T-cell (primary cell): ENCODE results near the gene ORMDL1. TPM values are rescaled to one million over a fixed set of nuclear protein-coding genes. Genes with fewer than 3 reads are reported as not detected.

ENCODE experiments used
- ATAC-seq, 4 experiments: fragments of 200-7000 bp in 3 of 4; fragments of 150-1000 bp in 1 of 4; cut with Tn5 transposase; replicated peaks in 1 of 4; 1 replicate in 3 of 4; 2 replicates in 1 of 4; pipeline ENCODE4 v1.10.0; 2021; ENCODE audit warnings: moderate library complexity in 3 of 4, mild to moderate bottlenecking in 2 of 4, moderate number of reproducible peaks in 1 of 4
- CTCF ChIA-PET, 2 donors: fragments of 300-600 bp; sonication (Branson Sonifier 250); formaldehyde crosslinking; loops; one replicate each; lab custom pipeline; 2022; ENCODE audit warnings: antibody characterized with exemption in 2 of 2; lab: Charles Lee
- POLR2A ChIA-PET, 2 donors: fragments of 300-600 bp; sonication (Branson Sonifier 250); formaldehyde crosslinking; loops; one replicate each; lab custom pipeline; 2022; ENCODE audit warnings: antibody characterized with exemption in 2 of 2; lab: Charles Lee
- DNase-seq, 35 experiments: peaks; one replicate each; pipeline versions ENCODE4 v3.0.0 to v3.0.0-alpha.2; 2013 to 2023
- H3K27ac ChIP-seq: one replicate; pipeline ENCODE4 v1.5.1; 2013; ENCODE audit warnings: low read length
- H3K27me3 ChIP-seq, 2 experiments: replicated peaks in 1 of 2; 1 replicate in 1 of 2; 2 replicates in 1 of 2; pipeline versions ENCODE4 v1.6.1 to v1.7.0; 2013; ENCODE audit warnings: low read length in 1 of 2, mixed read lengths in 1 of 2; ENCODE audit not compliant: control insufficient read depth in 2 of 2, insufficient read depth in 2 of 2; ENCODE audit errors: extremely low read depth in 1 of 2
- H3K36me3 ChIP-seq, 2 donors: 1 replicate in 1 of 2; 2 replicates in 1 of 2; pipeline versions ENCODE4 v1.6.1 to v1.7.0; 2013; ENCODE audit warnings: low read length in 1 of 2; ENCODE audit not compliant: control insufficient read depth in 2 of 2, insufficient read depth in 1 of 2; ENCODE audit errors: extremely low read depth in 1 of 2
- H3K4me1 ChIP-seq, 2 experiments: 1 replicate in 1 of 2; 2 replicates in 1 of 2; pipeline versions ENCODE4 v1.6.1 to v1.7.0; 2013; ENCODE audit warnings: low read length in 2 of 2, mixed read lengths in 1 of 2; ENCODE audit not compliant: insufficient read depth in 2 of 2, control insufficient read depth in 1 of 2; ENCODE audit errors: extremely low read depth in 1 of 2
- H3K4me3 ChIP-seq, 2 donors: 1 replicate in 1 of 2; 2 replicates in 1 of 2; pipeline versions ENCODE4 v1.5.1 to v1.7.0; 2013; ENCODE audit warnings: mild to moderate bottlenecking in 2 of 2, low read length in 1 of 2, moderate library complexity in 1 of 2; ENCODE audit not compliant: control insufficient read depth in 1 of 2; ENCODE audit errors: extremely low read depth in 1 of 2
- H3K9me3 ChIP-seq: 2 replicates; pipeline ENCODE4 v1.7.0; 2013
- H3K27ac Mint-ChIP-seq, 2 donors: one replicate each; pipeline ENCODE4 v1.8.0; 2020 to 2021; ENCODE audit warnings: mild to moderate bottlenecking in 2 of 2, mixed read lengths in 2 of 2
- H3K27me3 Mint-ChIP-seq, 2 donors: one replicate each; pipeline ENCODE4 v1.8.0; 2021 to 2022; ENCODE audit warnings: mixed read lengths in 2 of 2
- H3K36me3 Mint-ChIP-seq: one replicate; pipeline ENCODE4 v1.8.0; 2021; ENCODE audit warnings: mixed read lengths
- H3K4me1 Mint-ChIP-seq, 3 donors: one replicate each; pipeline ENCODE4 v1.8.0; 2020 to 2022; ENCODE audit warnings: mixed read lengths in 3 of 3, mild to moderate bottlenecking in 1 of 3
- H3K4me3 Mint-ChIP-seq, 3 donors: one replicate each; pipeline ENCODE4 v1.8.0; 2020 to 2022; ENCODE audit warnings: mild to moderate bottlenecking in 3 of 3, mixed read lengths in 3 of 3, moderate library complexity in 3 of 3
- H3K9me3 Mint-ChIP-seq, 3 donors: one replicate each; pipeline ENCODE4 v1.8.0; 2020 to 2022; ENCODE audit warnings: mixed read lengths in 3 of 3
- WGBS: methylation state at CpG from one replicate; pipeline ENCODE4 v1.1.5; 2013; ENCODE audit warnings: missing lambda C conversion rate; ENCODE audit not compliant: insufficient coverage; 5-methylcytosine and 5-hydroxymethylcytosine counted together
- total RNA-seq, 35 experiments: library from RNA in 6 of 35; stranded (reverse) in 6 of 35; fragments of 120-200 nt in 1 of 35; gene quantifications; one replicate each; pipeline versions ENCODE4 v1.2.1 to v1.2.4 and lab custom pipeline; 2013 to 2026

ORMDL1 gene
- total RNA-seq (100 to 1,000 TPM; 121 to 161 (median 146) TPM), total RNA-seq (lab: John Stamatoyannopoulos, UW) (69.6 to 236 (median 116) reads per million in 29 experiments)
- 129 TPM for total RNA-seq (2013)

- Histone ChIP-seq H3K4me1 (peaks cover 16 to 21% of the 10 kb centered on the region in 2 experiments), H3K27me3 (no peaks in the 10 kb centered on the region), H3K4me3 (peak within 1 kb of the TSS; percentile 74 to 81), H3K27ac (peak within 1 kb of the TSS; percentile 94), H3K36me3 (peaks cover 0 to 13% of the 10 kb centered on the region in 2 donors), H3K9me3 (no peaks in the 10 kb centered on the region)
- Mint-ChIP-seq H3K27me3 (no peaks in the 10 kb centered on the region), H3K27ac (peak within 1 kb of the TSS; percentile 90 to 93), H3K4me3 (peak within 1 kb of the TSS; percentile 92 to 93 (median 92)), H3K4me1 (peaks cover 57 to 67% (median 65%) of the 10 kb centered on the region in 3 donors), H3K9me3 (no peaks in the 10 kb centered on the region), H3K36me3 (peaks cover 39% of the 10 kb centered on the region)
- ATAC-seq (peak; percentile 92 to 95 (median 93)), DNase-seq (peak; percentile 89 to 97 (median 93))
- ChIA-PET POLR2A (interaction anchor here (0.6 to 2.3 kb wide), 4 partner anchors 21 to 344 kb away, joined by 3 to 15 read pairs (median 4); partner anchors contain the start of gene OSGEPL1 (in 2 of the 2)), CTCF (interaction anchor here in 1 of 2 donors (0.6 to 3.2 kb wide), 4 partner anchors 14 to 245 kb away, joined by 3 to 29 read pairs (median 4); partner anchors contain the start of gene OSGEPL1)
- under 1% methylated on average over 92 of the region's 96 CpGs for WGBS
Observed at GRCh38 chr2:189783927-189784867, at the start of gene ORMDL1, which contains the start of gene PMS1. Gene ORMDL1 (minus strand): TSS chr2:189784339. CDS start chr2:189782595, 1,744 bp downstream. Gene PMS1 (plus strand): TSS chr2:189784450. CDS start chr2:189791810, 7,360 bp downstream.

- no peak overlapping the region for H3K27ac Mint-ChIP-seq
- H3K27me3 ChIP-seq = no peaks in the 10 kb centered on the region
- no peaks in the 10 kb centered on the region for H3K4me1 ChIP-seq
- WGBS = no CpG with 5 or more reads among the region's 1 CpG
- no peaks in the 10 kb centered on the region for H3K9me3 ChIP-seq
- no peaks in the 10 kb centered on the region for H3K27me3 Mint-ChIP-seq
- ChIA-PET POLR2A (no interaction called here), CTCF (no interaction called here)
- no peak overlapping the region for H3K27ac ChIP-seq
- H3K36me3 Mint-ChIP-seq = peaks cover 34% of the 10 kb centered on the region
- H3K9me3 Mint-ChIP-seq = no peaks in the 10 kb centered on the region
- H3K4me3 ChIP-seq = no peak overlapping the region
- DNase-seq (no peak), ATAC-seq (no peak)
- H3K4me1 Mint-ChIP-seq = no peaks in the 10 kb centered on the region
- H3K4me3 Mint-ChIP-seq = no peak overlapping the region
- no peaks in the 10 kb centered on the region for H3K36me3 ChIP-seq
Observed at GRCh38 chr2:189830510-189830909, 46.4 kb upstream of the ORMDL1 start.

- POLR2A ChIA-PET = no interaction called here
- no peak for ATAC-seq
- Histone ChIP-seq H3K36me3 (no peaks in the 10 kb centered on the region), H3K27me3 (no peaks in the 10 kb centered on the region), H3K9me3 (no peaks in the 10 kb centered on the region), H3K27ac (no peak overlapping the region), H3K4me3 (no peak overlapping the region), H3K4me1 (no peaks in the 10 kb centered on the region)
- Mint-ChIP-seq H3K4me1 (no peaks in the 10 kb centered on the region), H3K27me3 (no peaks in the 10 kb centered on the region), H3K27ac (no peak overlapping the region), H3K36me3 (peaks cover 34% of the 10 kb centered on the region), H3K4me3 (no peak overlapping the region), H3K9me3 (no peaks in the 10 kb centered on the region)
- DNase-seq = no peak
- 100% methylated on average over 2 of the region's 4 CpGs for WGBS
- CTCF ChIA-PET = no interaction called here
Observed at GRCh38 chr2:189829102-189829833, 45.1 kb upstream of the ORMDL1 start.

- Histone ChIP-seq H3K4me1 (no peaks in the 10 kb centered on the region), H3K27me3 (no peaks in the 10 kb centered on the region), H3K27ac (no peak overlapping the region), H3K36me3 (no peaks in the 10 kb centered on the region), H3K4me3 (no peak overlapping the region), H3K9me3 (no peaks in the 10 kb centered on the region)
- no CpG with 5 or more reads among the region's 5 CpGs for WGBS
- peaks cover 23% of the 10 kb centered on the region for H3K36me3 Mint-ChIP-seq
- H3K4me1 Mint-ChIP-seq = no peaks in the 10 kb centered on the region
- ChIA-PET CTCF (no interaction called here), POLR2A (interaction anchor here in 1 of 2 donors (0.6 kb wide), 1 partner anchor 532 kb away, joined by 3 read pairs; no protein-coding TSS in a partner anchor)
- no peaks in the 10 kb centered on the region for H3K27me3 Mint-ChIP-seq
- DNase-seq = no peak
- no peak overlapping the region for H3K4me3 Mint-ChIP-seq
- no peak overlapping the region for H3K27ac Mint-ChIP-seq
- H3K9me3 Mint-ChIP-seq = no peaks in the 10 kb centered on the region
- ATAC-seq = no peak
Observed at GRCh38 chr2:189826039-189826438, 41.9 kb upstream of the ORMDL1 start.

GRCh38 chr2:189824694-189825396, 40.7 kb upstream of the ORMDL1 start:
- Histone ChIP-seq H3K4me1 (no peaks in the 10 kb centered on the region), H3K9me3 (no peaks in the 10 kb centered on the region), H3K36me3 (peaks cover 0 to 4% of the 10 kb centered on the region in 2 donors), H3K4me3 (no peak overlapping the region), H3K27ac (no peak overlapping the region), H3K27me3 (no peaks in the 10 kb centered on the region)
- no CpG with 5 or more reads among the region's 3 CpGs for WGBS
- ChIA-PET CTCF (interaction anchor here in 1 of 2 donors (0.6 kb wide), 1 partner anchor 62 kb away, joined by 3 read pairs; no protein-coding TSS in a partner anchor), POLR2A (no interaction called here)
- Mint-ChIP-seq H3K36me3 (peaks cover 24% of the 10 kb centered on the region), H3K9me3 (no peaks in the 10 kb centered on the region), H3K27me3 (no peaks in the 10 kb centered on the region), H3K4me1 (no peaks in the 10 kb centered on the region), H3K4me3 (no peak overlapping the region), H3K27ac (no peak overlapping the region)
- DNase-seq = no peak
- no peak for ATAC-seq
